WI38 (cell line): ENCODE results near the gene TLE7.
A peak's percentile ranks its signal among the peaks of the same experiment; 100 is the strongest.

Source experiments
- H3K4me3 ChIP-seq: 2 replicates; pipeline ENCODE4 v1.5.1; 2011; ENCODE audit warnings: low read depth, mild to moderate bottlenecking, control low read depth, low read length
- CTCF ChIP-seq: IDR thresholded peaks from 2 replicates; pipeline ENCODE4 v1.5.1; 2012; ENCODE audit warnings: low read depth, mild to moderate bottlenecking, control low read depth, low read length

The TLE7 gene

GRCh38 chr16:71442051-71442440 lies at the start of gene TLE7:
Gene TLE7, minus strand, starts transcription at chr16:71442054. Its CDS starts 8,730 bp downstream, at chr16:71433324.
- no peak within 1 kb of the TSS for H3K4me3 ChIP-seq
- TF ChIP-seq CTCF = no peak

GRCh38 chr16:71491054-71491453 lies 49.2 kb upstream of the TLE7 start:
- TF ChIP-seq CTCF = no peak
- H3K4me3 ChIP-seq = no peak overlapping the region

- no peak overlapping the region for H3K4me3 ChIP-seq
- no peak for TF ChIP-seq CTCF
Measured at GRCh38 chr16:71490361-71490760, 48.5 kb upstream of the TLE7 start.

GRCh38 chr16:71489122-71489521 lies 47.3 kb upstream of the TLE7 start, which contains the start of gene ZNF19:
Gene ZNF19, minus strand, starts transcription at chr16:71489324. Its CDS starts 7,210 bp downstream, at chr16:71482114.
- no peak within 1 kb of the TSS for H3K4me3 ChIP-seq
- no peak for TF ChIP-seq CTCF

- no peak for TF ChIP-seq CTCF
- H3K4me3 ChIP-seq = peak overlapping the region; percentile 93
Measured at GRCh38 chr16:71484006-71484893, 42.4 kb upstream of the TLE7 start.

- H3K4me3 ChIP-seq = no peak overlapping the region
- TF ChIP-seq CTCF = no peak
Measured at GRCh38 chr16:71482569-71482968, 40.7 kb upstream of the TLE7 start.

- H3K4me3 ChIP-seq = no peak overlapping the region
- TF ChIP-seq CTCF = no peak
Measured at GRCh38 chr16:71480956-71481355, 39.1 kb upstream of the TLE7 start.
